HuH-7 (cell line): ENCODE measurements around the gene HNRNPA2B1.
"Not testable (repeated sequence)": the region's sequence is repeated elsewhere in the genome, so short reads cannot be mapped to it uniquely, and the experiment has no call there.

ENCODE experiments used
- DNase-seq: peaks from one replicate; pipeline ENCODE4 v3.0.0; 2011; ENCODE audit warnings: low spot score

The HNRNPA2B1 gene

GRCh38 chr7:26198133-26198780 lies 2.3 kb downstream of the HNRNPA2B1 start:
- DNase-seq, result no peak

- DNase-seq, result no peak
Measured at GRCh38 chr7:26197153-26198115, 3.1 kb downstream of the HNRNPA2B1 start.

- DNase-seq, result no peak
Measured at GRCh38 chr7:26195867-26196657, 4.5 kb downstream of the HNRNPA2B1 start.

- DNase-seq, result no peak
Measured at GRCh38 chr7:26195182-26195581, 5.4 kb downstream of the HNRNPA2B1 start.

GRCh38 chr7:26194764-26195163 lies 5.8 kb downstream of the HNRNPA2B1 start:
- not testable (repeated sequence) for DNase-seq

GRCh38 chr7:26193432-26194207 lies 6.9 kb downstream of the HNRNPA2B1 start:
- no peak for DNase-seq

GRCh38 chr7:26192485-26193087 lies 8.0 kb downstream of the HNRNPA2B1 start:
- DNase-seq, result no peak

- DNase-seq, result no peak
Measured at GRCh38 chr7:26191974-26192479, 8.5 kb downstream of the HNRNPA2B1 start.

GRCh38 chr7:26191233-26191973 lies 9.1 kb downstream of the HNRNPA2B1 start:
- DNase-seq, result no peak

GRCh38 chr7:26190417-26190869 lies 10.1 kb downstream of the HNRNPA2B1 start:
- no peak for DNase-seq

- no peak for DNase-seq
Measured at GRCh38 chr7:26189697-26190096, 10.8 kb downstream of the HNRNPA2B1 start.

- no peak for DNase-seq
Measured at GRCh38 chr7:26188957-26189541, 11.5 kb downstream of the HNRNPA2B1 start.

GRCh38 chr7:26188206-26188956 lies 12.2 kb downstream of the HNRNPA2B1 start:
- DNase-seq, result no peak

GRCh38 chr7:26187380-26188205 lies 13.0 kb downstream of the HNRNPA2B1 start:
- no peak for DNase-seq

GRCh38 chr7:26186364-26187311 lies 13.9 kb downstream of the HNRNPA2B1 start:
- no peak for DNase-seq

- no peak for DNase-seq
Measured at GRCh38 chr7:26185844-26186180, 14.7 kb downstream of the HNRNPA2B1 start.
